ENCODE results near the gene ETV1. TPM values are rescaled to one million over a fixed set of nuclear protein-coding genes. Genes with fewer than 3 reads are reported as not detected.

ETV1 gene
- total and polyA plus RNA-seq, 9 of the 15 experiments (the other 6 are each of a cell fraction or from before 2014, with no cell fraction given): 7.2 to 27.4 (median 14.0) TPM

DNA sequence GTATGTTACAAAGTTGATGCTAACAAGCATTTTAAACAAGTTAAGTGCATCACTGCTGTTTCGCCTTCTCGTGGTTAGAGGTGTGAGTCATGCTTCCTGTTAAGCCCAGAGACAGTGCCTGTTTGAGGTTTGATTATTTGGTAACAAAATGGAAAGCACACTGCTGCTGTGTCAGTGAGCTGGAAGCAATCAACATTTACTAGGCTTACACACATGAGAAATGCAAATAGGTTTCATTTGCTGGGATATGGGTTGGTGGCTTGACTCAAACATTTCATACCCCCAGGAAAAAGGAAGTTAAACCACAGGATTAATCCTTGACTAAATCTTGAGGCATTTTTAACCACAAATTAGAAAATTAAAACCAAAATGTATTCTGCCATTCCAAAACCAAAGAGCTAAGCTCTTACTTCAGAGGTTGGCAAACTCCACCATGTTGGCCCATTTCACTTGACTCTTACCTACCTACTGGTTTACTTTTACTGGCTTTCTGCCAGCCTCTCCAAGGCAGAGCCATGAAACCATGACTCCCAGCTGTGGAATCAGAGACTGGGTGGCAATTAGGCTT lies 139.2 kb downstream of the ETV1 start (continued):
- TF ChIP-seq MITF (IDR thresholded peaks at IDR 0.05) (no peak), CBFA2T2 (conservative IDR thresholded peaks at IDR 0.05) (0 out of 2 replicates have a peak, but pooled peaks have one; percentile 2), TBP (optimal IDR thresholded peaks at IDR 0.05; ENCODE audit: low read depth, low read length) (peak; percentile 18), TCF3 (CRISPR knock-in tag; IDR thresholded peaks at IDR 0.05) (peak; percentile 74), TGIF2 (CRISPR knock-in tag; IDR thresholded peaks at IDR 0.05) (no peak), YY1 (IDR thresholded peaks at IDR 0.05; ENCODE audit: borderline replicate concordance in 1 of 3, control insufficient read depth in 1 of 3, extremely low read depth in 1 of 3, insufficient read depth in 3 of 3, insufficient read length in 1 of 3, insufficient replicate concordance in 2 of 3, low read depth in 1 of 3, low read length in 2 of 3) (peak in 1 of 3 experiments; percentile 15), ZNF239 (CRISPR knock-in tag; IDR thresholded peaks at IDR 0.05) (no peak), TSHZ1 (CRISPR knock-in tag; IDR thresholded peaks at IDR 0.05) (no peak), BRD4 (IDR thresholded peaks at IDR 0.05) (no peak), CREB1 (IDR thresholded peaks at IDR 0.05) (peak; percentile 15; the same call in 1 of the 2 replicates), CREB1 (CRISPR knock-in tag; IDR thresholded peaks at IDR 0.05) (no peak), CSDE1 (IDR thresholded peaks at IDR 0.05) (no peak), SRSF7 (optimal IDR thresholded peaks at IDR 0.05; ENCODE audit: low read depth, low read length) (no peak), KDM4B (IDR thresholded peaks at IDR 0.05; ENCODE audit: borderline replicate concordance in 2 of 2, low read depth in 1 of 2) (no peak), ZNF174 (CRISPR knock-in tag; IDR thresholded peaks at IDR 0.05) (no peak), ZBTB1 (CRISPR knock-in tag; IDR thresholded peaks at IDR 0.05; ENCODE audit: borderline replicate concordance, low read depth) (no peak), ZNF57 (CRISPR knock-in tag; IDR thresholded peaks at IDR 0.05) (no peak), NR3C1 (CRISPR knock-in tag; IDR thresholded peaks at IDR 0.05) (no peak), ZBTB7A (IDR thresholded peaks at IDR 0.05; ENCODE audit: borderline replicate concordance, control insufficient read depth, low read depth, low read length) (no peak), NCOA4 (IDR thresholded peaks at IDR 0.05; ENCODE audit: partially characterized antibody) (no peak), ZNF584 (CRISPR knock-in tag; IDR thresholded peaks at IDR 0.05; ENCODE audit: low read depth) (peak; percentile 25; the same call in 1 of the 2 replicates)
- TF ChIP-seq, protein P1, sequence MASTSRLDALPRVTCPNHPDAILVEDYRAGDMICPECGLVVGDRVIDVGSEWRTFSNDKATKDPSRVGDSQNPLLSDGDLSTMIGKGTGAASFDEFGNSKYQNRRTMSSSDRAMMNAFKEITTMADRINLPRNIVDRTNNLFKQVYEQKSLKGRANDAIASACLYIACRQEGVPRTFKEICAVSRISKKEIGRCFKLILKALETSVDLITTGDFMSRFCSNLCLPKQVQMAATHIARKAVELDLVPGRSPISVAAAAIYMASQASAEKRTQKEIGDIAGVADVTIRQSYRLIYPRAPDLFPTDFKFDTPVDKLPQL (IDR thresholded peaks at IDR 0.05; ENCODE audit: extremely low read depth, insufficient read length): no peak
- TF ChIP-seq, protein P2, sequence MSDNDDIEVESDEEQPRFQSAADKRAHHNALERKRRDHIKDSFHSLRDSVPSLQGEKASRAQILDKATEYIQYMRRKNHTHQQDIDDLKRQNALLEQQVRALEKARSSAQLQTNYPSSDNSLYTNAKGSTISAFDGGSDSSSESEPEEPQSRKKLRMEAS (CRISPR knock-in tag; IDR thresholded peaks at IDR 0.05): no peak; the same call in 1 of the 2 replicates
